DND-41 (cell line): Measurements from ENCODE around the gene TRIM43B.
"Not testable (repeated sequence)": the region's sequence is repeated elsewhere in the genome, so short reads cannot be mapped to it uniquely, and the experiment has no call there.

ENCODE experiments used
- ATAC-seq: fragments of 200-7000 bp; cut with Tn5 transposase; 3 replicates; pipeline ENCODE4 v1.9.1; 2021; ENCODE audit warnings: low read depth; ENCODE audit not compliant: insufficient read depth
- DNase-seq: peaks from one replicate; pipeline ENCODE4 v3.0.0-alpha.2; 2020
- H2AFZ ChIP-seq: 2 replicates; pipeline ENCODE4 v1.6.0; 2012; ENCODE audit warnings: low read depth, low read length
- H3K27ac ChIP-seq: 2 replicates; pipeline ENCODE4 v1.5.1; 2012; ENCODE audit warnings: low read length, inconsistent platforms
- H3K27me3 ChIP-seq: fragments of 200-600 bp; sonication (generic); 2 replicates; pipeline ENCODE4 v1.6.0; 2012; ENCODE audit warnings: low read length, mild to moderate bottlenecking, inconsistent platforms; ENCODE audit not compliant: insufficient read depth, poor library complexity
- H3K36me3 ChIP-seq: 2 replicates; pipeline ENCODE4 v1.5.1; 2012; ENCODE audit warnings: low read length, inconsistent platforms; ENCODE audit not compliant: insufficient read depth
- H3K4me1 ChIP-seq: 2 replicates; pipeline ENCODE4 v1.5.1; 2012; ENCODE audit warnings: mild to moderate bottlenecking, low read length; ENCODE audit not compliant: insufficient read depth
- H3K4me2 ChIP-seq: 2 replicates; pipeline ENCODE4 v1.6.0; 2012; ENCODE audit warnings: mild to moderate bottlenecking, moderate library complexity, low read length, inconsistent platforms; ENCODE audit not compliant: insufficient read depth
- H3K4me3 ChIP-seq, 2 experiments: fragments of 200-600 bp in 1 of 2; shearing (Covaris generic) in 1 of 2; 2 replicates each; pipeline ENCODE4 v1.5.1; 2012 to 2016; ENCODE audit warnings: inconsistent platforms in 2 of 2, low read length in 2 of 2, mild to moderate bottlenecking in 2 of 2, low read depth in 1 of 2, moderate library complexity in 1 of 2
- H3K79me2 ChIP-seq: 2 replicates; pipeline ENCODE4 v1.6.0; 2012; ENCODE audit warnings: low read length, inconsistent platforms; ENCODE audit not compliant: insufficient read depth
- H3K9ac ChIP-seq: 2 replicates; pipeline ENCODE4 v1.6.0; 2012; ENCODE audit warnings: low read depth, mild to moderate bottlenecking, inconsistent platforms, low read length, moderate library complexity
- H3K9me3 ChIP-seq: 2 replicates; pipeline ENCODE4 v1.5.1; 2012; ENCODE audit warnings: low read length, moderate library complexity, mild to moderate bottlenecking, inconsistent platforms; ENCODE audit not compliant: insufficient read depth, severe bottlenecking
- H4K20me1 ChIP-seq: 2 replicates; pipeline ENCODE4 v1.6.0; 2012; ENCODE audit warnings: low read length; ENCODE audit not compliant: insufficient read depth
- EZH2 ChIP-seq: IDR thresholded peaks from 3 replicates; pipeline ENCODE4 v1.6.1; 2012; ENCODE audit warnings: borderline replicate concordance, low read depth, mild to moderate bottlenecking, moderate library complexity, low read length, inconsistent platforms; ENCODE audit not compliant: severe bottlenecking
- TF ChIP-seq, protein P1 (sequence below): IDR thresholded peaks from 2 replicates; pipeline ENCODE4 v1.5.1; 2012; ENCODE audit warnings: borderline replicate concordance, low read length, moderate library complexity, mild to moderate bottlenecking; ENCODE audit not compliant: poor library complexity, severe bottlenecking; ENCODE audit errors: extremely low read depth

TRIM43B gene

DNA sequence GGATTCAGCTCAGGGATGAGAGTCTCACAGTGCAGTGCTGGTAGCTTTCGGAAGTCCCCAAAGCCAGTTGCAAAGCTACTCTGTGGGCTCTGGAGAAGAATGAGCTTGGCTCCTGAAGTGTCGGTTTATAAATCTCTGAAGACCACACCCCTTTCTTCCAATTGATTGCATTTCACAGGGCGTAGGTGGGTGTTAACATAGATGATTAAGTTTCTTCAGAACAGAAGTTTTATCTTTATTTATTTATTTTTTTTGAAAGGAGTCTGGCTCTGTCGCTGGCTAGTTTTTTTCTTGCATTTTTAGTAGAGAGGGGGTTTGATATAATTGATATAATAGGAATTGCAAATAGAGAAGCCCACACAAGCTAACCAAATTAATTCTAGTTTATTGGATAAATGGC lies at the start of gene TRIM43B:
Gene TRIM43B (minus strand): TSS at position 101 of the 400 bp plus-strand sequence. CDS start 2,040 bp downstream, outside the sequence.
- H3K9ac ChIP-seq, H4K20me1 ChIP-seq, H2AFZ ChIP-seq, H3K27ac ChIP-seq, ATAC-seq, H3K79me2 ChIP-seq, DNase-seq, H3K4me2 ChIP-seq, H3K36me3 ChIP-seq, H3K27me3 ChIP-seq, H3K4me1 ChIP-seq, H3K4me3 ChIP-seq, H3K9me3 ChIP-seq: not testable (repeated sequence)

DNA sequence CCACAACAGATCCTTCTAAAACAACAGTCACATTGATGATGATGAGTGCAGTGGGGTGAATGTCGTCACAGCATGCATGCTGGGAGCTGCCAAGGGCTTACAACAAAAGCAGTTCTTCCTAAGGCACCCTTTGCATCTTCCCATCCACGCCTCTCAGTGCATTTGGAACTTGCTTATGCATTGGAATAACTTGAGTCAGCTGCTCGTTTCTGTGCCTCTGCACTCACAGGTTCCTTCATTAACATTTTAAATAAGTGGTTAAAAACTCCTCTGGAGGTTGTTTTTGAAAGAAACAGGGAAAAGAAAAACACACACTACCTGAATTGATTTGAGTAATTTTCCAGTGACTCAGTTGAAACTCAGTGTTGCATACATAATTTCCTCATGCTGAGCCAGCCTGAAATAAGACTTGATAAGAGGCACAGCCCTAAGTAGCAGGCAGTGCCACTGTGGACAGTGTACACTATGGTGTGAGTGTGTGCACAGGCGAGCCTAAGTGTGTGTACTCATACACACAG lies 46.8 kb upstream of the TRIM43B start:
- Histone ChIP-seq H3K4me1 (no peaks in the 10 kb centered on the region), H2AFZ (no peak overlapping the region), H3K4me2 (no peak overlapping the region), H3K27me3 (peaks cover 3% of the 10 kb centered on the region), H3K9me3 (no peaks in the 10 kb centered on the region), H3K36me3 (no peaks in the 10 kb centered on the region), H3K79me2 (no peaks in the 10 kb centered on the region), H3K27ac (no peak overlapping the region), H3K9ac (no peak overlapping the region), H3K4me3 (no peak overlapping the region), H4K20me1 (0 out of 2 replicates have a peak, but pooled peaks cover 4% of the 10 kb centered on the region)
- no peak for DNase-seq
- TF ChIP-seq, protein P1, sequence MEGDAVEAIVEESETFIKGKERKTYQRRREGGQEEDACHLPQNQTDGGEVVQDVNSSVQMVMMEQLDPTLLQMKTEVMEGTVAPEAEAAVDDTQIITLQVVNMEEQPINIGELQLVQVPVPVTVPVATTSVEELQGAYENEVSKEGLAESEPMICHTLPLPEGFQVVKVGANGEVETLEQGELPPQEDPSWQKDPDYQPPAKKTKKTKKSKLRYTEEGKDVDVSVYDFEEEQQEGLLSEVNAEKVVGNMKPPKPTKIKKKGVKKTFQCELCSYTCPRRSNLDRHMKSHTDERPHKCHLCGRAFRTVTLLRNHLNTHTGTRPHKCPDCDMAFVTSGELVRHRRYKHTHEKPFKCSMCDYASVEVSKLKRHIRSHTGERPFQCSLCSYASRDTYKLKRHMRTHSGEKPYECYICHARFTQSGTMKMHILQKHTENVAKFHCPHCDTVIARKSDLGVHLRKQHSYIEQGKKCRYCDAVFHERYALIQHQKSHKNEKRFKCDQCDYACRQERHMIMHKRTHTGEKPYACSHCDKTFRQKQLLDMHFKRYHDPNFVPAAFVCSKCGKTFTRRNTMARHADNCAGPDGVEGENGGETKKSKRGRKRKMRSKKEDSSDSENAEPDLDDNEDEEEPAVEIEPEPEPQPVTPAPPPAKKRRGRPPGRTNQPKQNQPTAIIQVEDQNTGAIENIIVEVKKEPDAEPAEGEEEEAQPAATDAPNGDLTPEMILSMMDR, result no peak
- TF ChIP-seq EZH2, result no peak
- ATAC-seq, result no peak

DNA sequence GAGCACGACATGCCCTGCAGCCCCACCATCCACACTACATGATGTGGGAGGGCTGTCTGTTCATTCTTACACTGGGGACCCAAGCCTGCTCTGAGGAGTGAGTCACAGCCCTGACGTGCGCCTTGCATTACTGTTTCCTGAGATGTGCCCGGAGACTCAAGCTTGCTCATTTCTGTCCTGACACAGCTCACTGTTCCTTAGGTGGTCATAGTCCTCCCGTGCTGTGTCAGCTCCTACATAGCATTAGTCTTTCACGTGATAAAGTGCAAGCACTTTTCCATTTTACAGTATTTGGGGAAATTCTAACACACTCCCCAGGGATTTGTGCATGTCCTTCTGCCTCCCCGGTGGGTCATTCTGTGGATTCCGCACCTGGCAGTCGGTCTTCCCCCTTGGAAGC lies 46.2 kb upstream of the TRIM43B start:
- no peak overlapping the region for H2AFZ ChIP-seq
- TF ChIP-seq EZH2, result no peak
- TF ChIP-seq, protein P1, result no peak
- no peak for ATAC-seq

DNA sequence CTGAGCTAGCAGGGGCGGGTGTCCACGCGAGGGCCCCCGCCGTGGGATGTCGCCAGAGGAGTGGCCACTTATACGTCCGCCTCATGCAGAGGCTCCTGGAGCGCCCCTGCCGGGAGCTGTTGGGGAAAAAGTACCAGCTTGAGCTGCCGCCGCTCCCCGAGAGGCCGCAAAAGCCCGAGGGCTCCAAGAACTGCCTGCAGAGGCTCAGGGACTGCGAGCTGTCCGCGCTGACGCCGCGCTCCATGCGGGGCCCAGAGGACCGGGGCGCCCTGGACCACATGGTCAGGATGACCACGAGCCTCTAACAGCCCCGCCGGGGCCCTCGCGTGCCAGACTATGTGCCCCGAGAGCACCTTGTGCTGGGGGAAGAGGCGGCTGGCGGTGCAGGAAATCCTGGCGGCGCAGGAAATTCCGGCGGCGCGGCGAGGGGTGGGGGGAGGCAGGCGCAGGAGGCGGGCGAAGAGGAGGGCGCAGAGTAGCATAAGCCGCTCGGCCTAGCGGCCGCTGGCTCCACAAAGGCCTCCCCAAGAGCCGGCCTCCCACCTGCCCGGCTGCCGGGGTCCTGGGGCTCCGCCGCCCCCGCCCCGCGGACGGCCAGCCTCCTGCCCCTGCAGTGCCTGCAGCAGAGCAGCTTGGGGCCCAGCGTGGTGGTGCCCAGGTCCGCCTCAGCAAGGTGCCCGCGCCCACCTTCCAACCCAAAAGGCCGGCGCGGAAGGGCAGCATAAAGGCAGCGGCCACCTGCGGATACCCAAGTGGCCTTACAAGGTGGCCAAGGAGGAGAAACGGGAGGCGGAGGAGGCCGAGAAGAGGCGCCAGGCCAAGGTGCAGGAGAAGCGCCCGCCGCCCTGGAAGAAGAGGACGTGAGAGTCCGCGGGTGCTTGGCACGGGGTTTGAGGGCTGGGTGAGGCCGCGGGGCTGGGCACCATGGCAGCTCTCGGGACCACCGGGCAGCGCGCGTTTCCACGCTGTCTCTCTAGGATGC lies 42.1 kb upstream of the TRIM43B start:
- DNase-seq, result no peak
- Histone ChIP-seq H3K79me2 (no peaks in the 10 kb centered on the region), H3K27me3 (peaks cover 5% of the 10 kb centered on the region), H4K20me1 (0 out of 2 replicates have a peak, but pooled peaks cover 2% of the 10 kb centered on the region), H2AFZ (no peak overlapping the region), H3K4me2 (no peak overlapping the region), H3K9ac (no peak overlapping the region), H3K4me1 (no peaks in the 10 kb centered on the region), H3K4me3 (no peak overlapping the region), H3K36me3 (no peaks in the 10 kb centered on the region), H3K9me3 (no peaks in the 10 kb centered on the region), H3K27ac (no peak overlapping the region)
- no peak for ATAC-seq
- TF ChIP-seq, protein P1, result no peak
- TF ChIP-seq EZH2, result no peak

More for the DNA sequence above, 46.2 kb upstream of the TRIM43B start:
- Histone ChIP-seq H3K9me3 (no peaks in the 10 kb centered on the region), H3K4me2 (no peak overlapping the region), H3K27me3 (peaks cover 3% of the 10 kb centered on the region), H3K9ac (no peak overlapping the region), H3K79me2 (no peaks in the 10 kb centered on the region), H3K4me3 (no peak overlapping the region), H4K20me1 (0 out of 2 replicates have a peak, but pooled peaks cover 4% of the 10 kb centered on the region), H3K27ac (no peak overlapping the region), H3K36me3 (no peaks in the 10 kb centered on the region), H3K4me1 (no peaks in the 10 kb centered on the region)
- DNase-seq, result no peak
